Posterior cingulate gyrus (tissue), 11 donors: ENCODE data around the gene CAMKV.
"Not testable (repeated sequence)": the region's sequence is repeated elsewhere in the genome, so short reads cannot be mapped to it uniquely, and the experiment has no call there.

ENCODE experiments used
- DNase-seq, 10 donors: peaks; one replicate each; pipeline versions ENCODE4 v3.0.0 to v3.0.0-alpha.2; 2020 to 2021; ENCODE audit warnings: mixed read lengths in 3 of 10
- intact Hi-C: fragments of 100-400 bp; cut with DNase I; formaldehyde crosslinking; loops from one replicate; pipeline ENCODE4 v1.15.1; 2023

CAMKV gene

GRCh38 chr3:49865198-49865784, 4.4 kb downstream of the CAMKV start:
- peak in 2 of 10 donors; percentile 23 to 34 for DNase-seq
- intact Hi-C loops: no loop called here

- no peak for DNase-seq
- intact Hi-C loops: no loop called here
Measured at GRCh38 chr3:49864505-49864904, 5.2 kb downstream of the CAMKV start.

GRCh38 chr3:49859576-49860305, 10.0 kb downstream of the CAMKV start:
- no peak for DNase-seq
- intact Hi-C loops: no loop called here

GRCh38 chr3:49856181-49857005, 13.3 kb downstream of the CAMKV start, which contains the start of gene TRAIP:
Gene TRAIP (minus strand): TSS chr3:49856564. CDS start chr3:49856453, 111 bp downstream.
- DNase-seq: peak; percentile 86 to 99 (median 94)
- intact Hi-C loops: no loop called here

- DNase-seq: no peak
- intact Hi-C loops: no loop called here
Measured at GRCh38 chr3:49855662-49856061, 14.0 kb downstream of the CAMKV start.

GRCh38 chr3:49845694-49846093, 24.0 kb downstream of the CAMKV start:
- peak in 1 of 10 donors; percentile 1 for DNase-seq
- intact Hi-C loops: no loop called here

- DNase-seq: peak in 1 of 10 donors; percentile 11
Measured at GRCh38 chr3:49844464-49845183, 25.1 kb downstream of the CAMKV start.

GRCh38 chr3:49842843-49843517, 26.7 kb downstream of the CAMKV start:
- intact Hi-C loops: loop anchor here (5.0 kb wide), 1 partner anchor 59 kb away; the partner anchor contains the start of gene MST1R
- DNase-seq: peak in 1 of 10 donors; percentile 21

More at GRCh38 chr3:49844464-49845183, 25.1 kb downstream of the CAMKV start:
- intact Hi-C loops: loop anchor here (5.0 kb wide), 1 partner anchor 58 kb away; the partner anchor contains the start of gene MST1R

GRCh38 chr3:49841806-49842205, 27.9 kb downstream of the CAMKV start:
- peak in 9 of 10 donors; percentile 31 to 95 (median 66) for DNase-seq
- intact Hi-C loops: loop anchor here (5.0 kb wide), 1 partner anchor 60 kb away; the partner anchor contains the start of gene MST1R

- intact Hi-C loops: loop anchor here (5.0 kb wide), 1 partner anchor 61 kb away; the partner anchor contains the start of gene MST1R
- peak in 2 of 10 donors; percentile 23 to 65 for DNase-seq
Measured at GRCh38 chr3:49841126-49841696, 28.5 kb downstream of the CAMKV start.

GRCh38 chr3:49840388-49840787, 29.3 kb downstream of the CAMKV start:
- peak in 2 of 10 donors; percentile 26 to 58 for DNase-seq
- intact Hi-C loops: loop anchor here (5.0 kb wide), 1 partner anchor 62 kb away; the partner anchor contains the start of gene MST1R

GRCh38 chr3:49839193-49839809, 30.4 kb downstream of the CAMKV start:
- intact Hi-C loops: loop anchor here (1.0 to 10.0 kb wide), 3 partner anchors 37 to 300 kb away; partner anchors contain the start of gene GMPPB
- peak; percentile 67 to 97 (median 84) for DNase-seq

- intact Hi-C loops: loop anchor here (10.0 kb wide), 1 partner anchor 107 kb away; the partner anchor contains the start of gene GMPPB
- DNase-seq: peak in 1 of 10 donors; percentile 5
Measured at GRCh38 chr3:49831341-49831740, 38.4 kb downstream of the CAMKV start.

- intact Hi-C loops: no loop called here
- DNase-seq: peak in 1 of 10 donors; percentile 58
Measured at GRCh38 chr3:49826016-49826415, 43.7 kb downstream of the CAMKV start.

- intact Hi-C loops, DNase-seq: not testable (repeated sequence)
Measured at GRCh38 chr3:49823131-49823530, 46.6 kb downstream of the CAMKV start.

GRCh38 chr3:49813497-49814174, 56.1 kb downstream of the CAMKV start, which contains the start of gene UBA7:
Gene UBA7 (minus strand): TSS chr3:49813953. CDS start chr3:49813787, 166 bp downstream.
- intact Hi-C loops: no loop called here
- no peak for DNase-seq

GRCh38 chr3:49812916-49813496, 56.7 kb downstream of the CAMKV start:
- intact Hi-C loops: no loop called here
- no peak for DNase-seq
